IPS-18a (cell line): ENCODE measurements around the gene PRMT5.

ENCODE experiments used
- H3K27ac ChIP-seq: one replicate; pipeline ENCODE4 v1.5.1; 2013; ENCODE audit warnings: low read length
- H3K27me3 ChIP-seq: one replicate; pipeline ENCODE4 v1.6.1; 2013; ENCODE audit warnings: mild to moderate bottlenecking, low read length; ENCODE audit not compliant: control insufficient read depth, insufficient read depth
- H3K36me3 ChIP-seq: one replicate; pipeline ENCODE4 v1.6.1; 2013; ENCODE audit warnings: low read depth, low read length; ENCODE audit not compliant: control insufficient read depth
- H3K4me1 ChIP-seq: one replicate; pipeline ENCODE4 v1.6.1; 2013; ENCODE audit warnings: low read depth, low read length; ENCODE audit not compliant: control insufficient read depth
- H3K4me3 ChIP-seq: one replicate; pipeline ENCODE4 v1.5.1; 2013; ENCODE audit warnings: low read length
- H3K9ac ChIP-seq: one replicate; pipeline ENCODE4 v1.6.1; 2013; ENCODE audit warnings: mild to moderate bottlenecking, low read length, moderate library complexity
- H3K9me3 ChIP-seq: one replicate; pipeline ENCODE4 v1.6.1; 2013; ENCODE audit warnings: low read depth, low read length; ENCODE audit not compliant: control insufficient read depth

The PRMT5 gene

DNA sequence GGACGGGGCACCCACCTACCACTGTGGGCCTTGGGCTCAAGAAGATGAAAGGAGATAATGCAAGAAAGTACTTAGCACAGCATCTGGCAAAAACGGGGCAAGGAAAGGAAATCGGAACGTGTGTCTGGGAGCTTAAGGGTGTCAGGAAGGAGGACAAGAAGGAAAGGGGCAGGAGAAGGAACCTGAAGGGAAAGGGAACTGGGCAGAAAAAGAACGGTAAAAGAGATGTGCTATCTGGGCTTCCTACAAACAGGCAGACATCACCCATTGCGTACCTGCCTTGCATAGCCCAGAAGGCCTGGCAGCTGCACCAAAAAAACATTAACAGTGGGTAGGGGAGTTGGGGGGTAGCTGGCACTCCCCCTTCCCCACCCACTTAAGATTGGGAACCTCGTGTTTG lies 47.1 kb downstream of the PRMT5 start:
- Histone ChIP-seq H3K27me3 (peaks cover 24% of the 10 kb centered on the region), H3K4me1 (peaks cover 15% of the 10 kb centered on the region), H3K36me3 (no peaks in the 10 kb centered on the region), H3K9ac (no peak overlapping the region), H3K27ac (no peak overlapping the region), H3K4me3 (no peak overlapping the region), H3K9me3 (no peaks in the 10 kb centered on the region)

- H3K4me3 ChIP-seq: no peak overlapping the region
- H3K9me3 ChIP-seq: no peaks in the 10 kb centered on the region
- peaks cover 8% of the 10 kb centered on the region for H3K4me1 ChIP-seq
- no peak overlapping the region for H3K9ac ChIP-seq
- peaks cover 7% of the 10 kb centered on the region for H3K36me3 ChIP-seq
- no peaks in the 10 kb centered on the region for H3K27me3 ChIP-seq
- no peak overlapping the region for H3K27ac ChIP-seq
Measured at GRCh38 chr14:22878271-22879246, 50.6 kb downstream of the PRMT5 start.

- Histone ChIP-seq H3K4me3 (no peak overlapping the region), H3K9ac (no peak overlapping the region), H3K27me3 (no peaks in the 10 kb centered on the region), H3K4me1 (no peaks in the 10 kb centered on the region), H3K27ac (no peak overlapping the region), H3K9me3 (no peaks in the 10 kb centered on the region), H3K36me3 (peaks cover 7% of the 10 kb centered on the region)
Measured at GRCh38 chr14:22877000-22877501, 52.1 kb downstream of the PRMT5 start.

DNA sequence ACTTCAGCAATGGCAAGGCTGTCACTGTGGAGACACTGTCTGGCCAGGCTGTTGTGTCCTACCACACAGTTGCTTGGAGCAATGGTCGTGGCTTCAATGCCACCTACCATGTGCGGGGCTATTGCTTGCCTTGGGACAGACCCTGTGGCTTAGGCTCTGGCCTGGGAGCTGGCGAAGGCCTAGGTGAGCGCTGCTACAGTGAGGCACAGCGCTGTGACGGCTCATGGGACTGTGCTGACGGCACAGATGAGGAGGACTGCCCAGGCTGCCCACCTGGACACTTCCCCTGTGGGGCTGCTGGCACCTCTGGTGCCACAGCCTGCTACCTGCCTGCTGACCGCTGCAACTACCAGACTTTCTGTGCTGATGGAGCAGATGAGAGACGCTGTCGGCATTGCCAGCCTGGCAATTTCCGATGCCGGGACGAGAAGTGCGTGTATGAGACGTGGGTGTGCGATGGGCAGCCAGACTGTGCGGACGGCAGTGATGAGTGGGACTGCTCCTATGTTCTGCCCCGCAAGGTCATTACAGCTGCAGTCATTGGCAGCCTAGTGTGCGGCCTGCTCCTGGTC lies 53.3 kb downstream of the PRMT5 start:
- H3K9ac ChIP-seq: no peak overlapping the region
- peaks cover 5% of the 10 kb centered on the region for H3K4me1 ChIP-seq
- peaks cover 7% of the 10 kb centered on the region for H3K36me3 ChIP-seq
- H3K27ac ChIP-seq: no peak overlapping the region
- H3K4me3 ChIP-seq: no peak overlapping the region
- no peaks in the 10 kb centered on the region for H3K9me3 ChIP-seq
- no peaks in the 10 kb centered on the region for H3K27me3 ChIP-seq

DNA sequence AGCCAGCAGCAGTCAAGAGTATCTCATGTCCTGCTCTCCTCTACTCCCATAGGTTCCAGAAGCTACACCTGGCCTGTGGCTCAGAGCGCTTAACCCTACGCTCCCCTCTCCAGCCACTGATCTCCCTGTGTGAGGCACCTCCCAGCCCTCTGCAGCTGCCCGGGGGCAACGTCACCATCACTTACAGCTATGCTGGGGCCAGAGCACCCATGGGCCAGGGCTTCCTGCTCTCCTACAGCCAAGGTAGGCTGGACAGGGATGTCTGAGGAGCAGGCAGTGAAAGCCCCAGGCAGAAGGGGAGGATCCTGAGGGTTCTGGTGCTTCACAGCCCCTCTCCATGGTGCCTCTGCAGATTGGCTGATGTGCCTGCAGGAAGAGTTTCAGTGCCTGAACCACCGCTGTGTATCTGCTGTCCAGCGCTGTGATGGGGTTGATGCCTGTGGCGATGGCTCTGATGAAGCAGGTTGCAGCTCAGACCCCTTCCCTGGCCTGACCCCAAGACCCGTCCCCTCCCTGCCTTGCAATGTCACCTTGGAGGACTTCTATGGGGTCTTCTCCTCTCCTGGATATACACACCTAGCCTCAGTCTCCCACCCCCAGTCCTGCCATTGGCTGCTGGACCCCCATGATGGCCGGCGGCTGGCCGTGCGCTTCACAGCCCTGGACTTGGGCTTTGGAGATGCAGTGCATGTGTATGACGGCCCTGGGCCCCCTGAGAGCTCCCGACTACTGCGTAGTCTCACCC lies 54.0 kb downstream of the PRMT5 start:
- Histone ChIP-seq H3K4me3 (no peak overlapping the region), H3K27me3 (no peaks in the 10 kb centered on the region), H3K9me3 (no peaks in the 10 kb centered on the region), H3K36me3 (peaks cover 7% of the 10 kb centered on the region), H3K4me1 (peaks cover 12% of the 10 kb centered on the region), H3K9ac (no peak overlapping the region), H3K27ac (no peak overlapping the region)

DNA sequence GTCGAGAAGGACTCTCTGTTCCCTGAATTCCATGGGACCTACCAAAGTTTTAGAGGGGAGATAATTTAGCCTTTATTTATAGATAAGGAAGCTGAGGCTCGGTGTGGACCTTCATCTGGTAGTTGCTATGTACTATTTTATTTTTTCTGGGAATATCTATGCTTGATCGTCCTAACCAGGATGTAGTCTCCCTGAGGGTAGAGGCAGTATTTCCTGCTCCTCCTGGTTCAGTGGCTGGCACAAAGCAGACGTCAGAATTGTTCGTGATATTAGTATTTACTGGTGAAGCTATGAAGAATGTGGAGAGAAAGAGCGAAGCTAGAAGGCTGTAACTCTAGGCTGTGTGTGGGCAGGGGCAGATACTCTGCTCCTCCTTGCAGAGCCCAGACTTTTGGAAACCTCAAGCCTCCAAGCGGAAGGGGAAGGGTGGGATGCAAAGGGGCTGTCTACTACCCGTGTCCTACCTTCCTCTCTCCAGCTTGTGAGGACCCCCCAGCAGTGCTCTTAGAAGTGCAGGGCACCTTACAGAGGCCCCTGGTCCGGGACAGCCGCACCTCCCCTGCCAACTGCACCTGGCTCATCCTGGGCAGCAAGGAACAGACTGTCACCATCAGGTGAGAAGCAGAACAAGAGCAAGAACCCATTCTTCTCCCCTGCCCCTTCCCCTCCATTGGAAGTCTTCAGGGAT lies 56.2 kb downstream of the PRMT5 start:
- no peaks in the 10 kb centered on the region for H3K27me3 ChIP-seq
- H3K9ac ChIP-seq: peak overlapping the region; percentile 59
- H3K4me1 ChIP-seq: peaks cover 12% of the 10 kb centered on the region
- H3K36me3 ChIP-seq: peaks cover 7% of the 10 kb centered on the region
- no peaks in the 10 kb centered on the region for H3K9me3 ChIP-seq
- H3K27ac ChIP-seq: no peak overlapping the region
- peak overlapping the region; percentile 82 for H3K4me3 ChIP-seq

- peak overlapping the region; percentile 59 for H3K9ac ChIP-seq
- no peak overlapping the region for H3K27ac ChIP-seq
- no peaks in the 10 kb centered on the region for H3K9me3 ChIP-seq
- H3K27me3 ChIP-seq: no peaks in the 10 kb centered on the region
- peaks cover 7% of the 10 kb centered on the region for H3K36me3 ChIP-seq
- H3K4me1 ChIP-seq: peaks cover 12% of the 10 kb centered on the region
- H3K4me3 ChIP-seq: peak overlapping the region; percentile 82
Measured at GRCh38 chr14:22872033-22872832, 56.9 kb downstream of the PRMT5 start.

DNA sequence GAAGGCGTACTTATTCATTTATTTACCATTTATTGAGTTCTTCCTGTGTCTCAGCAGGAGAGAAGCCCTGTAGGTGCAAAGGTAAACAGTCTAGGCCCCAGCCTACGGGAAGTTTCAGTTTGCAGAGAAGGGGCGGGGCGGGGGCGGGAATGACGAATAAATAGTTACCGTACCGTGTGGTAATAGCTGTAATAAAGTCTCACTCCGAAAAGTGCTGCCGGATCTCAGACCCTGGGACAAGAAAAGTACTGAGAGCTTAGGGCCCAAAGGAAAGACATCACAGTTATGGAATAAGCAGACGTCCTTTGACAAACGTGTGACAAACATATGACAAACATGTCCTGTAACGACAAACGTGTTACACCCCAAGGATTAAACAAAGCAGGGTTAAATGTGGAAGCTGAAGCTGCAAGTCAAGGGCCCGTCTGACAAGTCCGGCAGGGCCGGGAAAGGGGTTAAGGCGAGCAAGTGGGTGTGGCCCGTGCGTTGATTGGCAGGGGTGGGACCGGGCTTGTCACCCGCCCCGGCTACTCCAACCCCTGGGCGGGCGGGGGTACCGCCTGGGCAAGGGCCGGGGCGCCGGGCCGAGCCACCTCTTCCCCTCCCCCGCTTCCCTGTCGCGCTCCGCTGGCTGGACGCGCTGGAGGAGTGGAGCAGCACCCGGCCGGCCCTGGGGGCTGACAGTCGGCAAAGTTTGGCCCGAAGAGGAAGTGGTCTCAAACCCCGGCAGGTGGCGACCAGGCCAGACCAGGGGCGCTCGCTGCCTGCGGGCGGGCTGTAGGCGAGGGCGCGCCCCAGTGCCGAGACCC lies 57.7 kb downstream of the PRMT5 start, which contains the start of gene LRP10:
Gene LRP10, plus strand, starts transcription at position 517 of the 809 bp plus-strand sequence. CDS start 564 bp downstream, outside the sequence.
- Histone ChIP-seq H3K27ac (peak within 1 kb of the TSS; percentile 76), H3K36me3 (peaks cover 7% of the 10 kb centered on the region), H3K4me3 (peak within 1 kb of the TSS; percentile 82), H3K9ac (peak within 1 kb of the TSS; percentile 59), H3K4me1 (peaks cover 12% of the 10 kb centered on the region), H3K9me3 (no peaks in the 10 kb centered on the region), H3K27me3 (no peaks in the 10 kb centered on the region)

DNA sequence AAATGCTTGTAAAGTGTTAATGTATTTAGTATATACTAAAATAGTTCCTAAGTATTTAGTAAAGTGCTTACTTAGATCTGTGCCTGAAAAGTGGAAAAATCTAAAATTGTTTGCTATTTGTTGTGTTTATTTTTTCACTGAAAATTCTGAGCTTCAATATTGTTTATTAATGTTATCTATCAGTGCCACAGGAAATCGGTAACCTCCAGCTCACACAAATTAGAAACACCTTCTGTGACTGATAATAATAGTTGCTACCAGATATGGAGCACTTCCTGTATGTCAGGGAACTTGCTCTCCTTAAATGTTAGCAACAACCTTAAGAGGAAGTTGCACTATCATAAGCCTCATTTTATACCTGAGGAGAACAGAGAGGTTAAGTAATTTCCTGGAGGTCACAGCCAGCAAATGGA lies 58.4 kb downstream of the PRMT5 start:
- H3K27ac ChIP-seq: no peak overlapping the region
- no peak overlapping the region for H3K9ac ChIP-seq
- no peaks in the 10 kb centered on the region for H3K27me3 ChIP-seq
- peaks cover 12% of the 10 kb centered on the region for H3K4me1 ChIP-seq
- H3K4me3 ChIP-seq: peak overlapping the region; percentile 82
- H3K36me3 ChIP-seq: peaks cover 7% of the 10 kb centered on the region
- no peaks in the 10 kb centered on the region for H3K9me3 ChIP-seq
